Trophoblast cell (in vitro differentiated cells and primary cell): ENCODE data around the gene CCNF.

Experiments used
- DNase-seq, 2 donors: peaks; one replicate each; pipeline ENCODE4 v3.0.0-alpha.2; 2016
- H2AFZ ChIP-seq: 2 replicates; pipeline ENCODE4 v1.6.1; 2013; ENCODE audit warnings: low read length, moderate library complexity, mild to moderate bottlenecking; ENCODE audit not compliant: insufficient read depth, poor library complexity
- H2AK5ac ChIP-seq: 2 replicates; pipeline ENCODE4 v1.6.1; 2013; ENCODE audit warnings: mild to moderate bottlenecking, low read length
- H2BK120ac ChIP-seq: 2 replicates; pipeline ENCODE4 v1.6.1; 2013; ENCODE audit warnings: low read length, mild to moderate bottlenecking, moderate library complexity; ENCODE audit not compliant: insufficient read depth, poor library complexity
- H2BK12ac ChIP-seq: 2 replicates; pipeline ENCODE4 v1.6.1; 2013; ENCODE audit warnings: mild to moderate bottlenecking, low read length, moderate library complexity
- H2BK5ac ChIP-seq: 2 replicates; pipeline ENCODE4 v1.6.1; 2013; ENCODE audit warnings: low read length, low read depth, moderate library complexity, mild to moderate bottlenecking; ENCODE audit not compliant: poor library complexity
- H3K14ac ChIP-seq: 2 replicates; pipeline ENCODE4 v1.6.1; 2013; ENCODE audit warnings: mild to moderate bottlenecking, low read length
- H3K18ac ChIP-seq: 2 replicates; pipeline ENCODE4 v1.6.1; 2013; ENCODE audit warnings: mild to moderate bottlenecking, low read length
- H3K23ac ChIP-seq: 2 replicates; pipeline ENCODE4 v1.6.1; 2013; ENCODE audit warnings: low read length
- H3K27ac ChIP-seq: 2 replicates; pipeline ENCODE4 v1.5.1; 2013; ENCODE audit warnings: low read depth, mild to moderate bottlenecking, inconsistent platforms, low read length, moderate library complexity
- H3K27me3 ChIP-seq: 2 replicates; pipeline ENCODE4 v1.6.1; 2013; ENCODE audit warnings: inconsistent platforms, mild to moderate bottlenecking, low read length, moderate library complexity; ENCODE audit not compliant: insufficient read depth
- H3K36me3 ChIP-seq, 2 experiments: 1 replicate in 1 of 2; 2 replicates in 1 of 2; pipeline ENCODE4 v1.6.1; 2013; ENCODE audit warnings: low read length in 2 of 2, mild to moderate bottlenecking in 2 of 2, moderate library complexity in 1 of 2; ENCODE audit not compliant: insufficient read depth in 2 of 2, control insufficient read depth in 1 of 2
- H3K4ac ChIP-seq: 2 replicates; pipeline ENCODE4 v1.6.1; 2013; ENCODE audit warnings: low read depth, mild to moderate bottlenecking, low read length, moderate library complexity
- H3K4me1 ChIP-seq, 2 experiments: 1 replicate in 1 of 2; 2 replicates in 1 of 2; pipeline ENCODE4 v1.6.1; 2013; ENCODE audit warnings: low read length in 2 of 2, mild to moderate bottlenecking in 2 of 2, moderate library complexity in 1 of 2; ENCODE audit not compliant: insufficient read depth in 2 of 2, control insufficient read depth in 1 of 2
- H3K4me2 ChIP-seq: 2 replicates; pipeline ENCODE4 v1.6.1; 2013; ENCODE audit warnings: inconsistent platforms, mild to moderate bottlenecking, low read length, moderate library complexity
- H3K4me3 ChIP-seq: 2 replicates; pipeline ENCODE4 v1.5.1; 2013; ENCODE audit warnings: mild to moderate bottlenecking, low read depth, low read length, inconsistent platforms
- H3K79me1 ChIP-seq: one replicate; pipeline ENCODE4 v1.6.1; 2013; ENCODE audit warnings: low read length
- H3K79me2 ChIP-seq: 2 replicates; pipeline ENCODE4 v1.6.1; 2013; ENCODE audit warnings: low read length, mild to moderate bottlenecking; ENCODE audit not compliant: control insufficient read depth, insufficient read depth, poor library complexity
- H3K9ac ChIP-seq: 2 replicates; pipeline ENCODE4 v1.6.1; 2013; ENCODE audit warnings: mild to moderate bottlenecking, low read length
- H3K9me3 ChIP-seq: 2 replicates; pipeline ENCODE4 v1.6.1; 2013; ENCODE audit warnings: low read depth, mild to moderate bottlenecking, control low read depth, inconsistent platforms, low read length; ENCODE audit not compliant: insufficient read depth
- H4K12ac ChIP-seq: 2 replicates; pipeline ENCODE4 v1.6.1; 2013; ENCODE audit warnings: low read depth, mild to moderate bottlenecking, low read length, moderate library complexity
- H4K8ac ChIP-seq: 2 replicates; pipeline ENCODE4 v1.6.1; 2013; ENCODE audit warnings: low read depth, mild to moderate bottlenecking, low read length, moderate library complexity
- H4K91ac ChIP-seq: one replicate; pipeline ENCODE4 v1.6.1; 2013; ENCODE audit warnings: low read depth, mild to moderate bottlenecking, low read length, moderate library complexity
- WGBS: extraction: QIAGEN DNeasy Blood & Tissue Kit; methylation state at CpG from one replicate; pipeline ENCODE4 v1.1.7; 2013; ENCODE audit warnings: missing lambda C conversion rate; ENCODE audit not compliant: insufficient read length, insufficient coverage; ENCODE audit errors: extremely low coverage; 5-methylcytosine and 5-hydroxymethylcytosine counted together

Gene CCNF

DNA sequence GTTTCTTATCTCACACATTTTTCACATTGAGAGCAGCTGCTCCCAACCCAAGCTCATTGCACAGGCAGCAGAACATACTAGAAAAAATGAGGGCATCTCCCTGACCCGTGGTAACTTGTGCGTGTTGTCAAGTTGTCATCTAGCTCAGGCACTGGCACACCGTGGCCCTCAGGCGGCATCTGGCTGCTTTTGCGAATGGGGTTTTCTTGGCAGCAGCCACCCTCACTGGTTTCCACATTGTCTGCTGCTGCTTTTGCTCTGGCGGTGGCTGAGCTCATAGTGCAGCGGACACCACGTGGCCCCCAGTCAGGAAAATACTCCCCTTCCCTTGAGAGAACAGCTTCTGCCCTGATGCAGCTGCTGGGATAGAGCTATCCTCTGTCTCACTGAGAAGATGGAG lies 21.3 kb downstream of the CCNF start:
- Histone ChIP-seq H3K18ac (no peak overlapping the region), H3K36me3 (peaks cover 85 to 88% of the 10 kb centered on the region in 2 experiments), H3K9ac (no peak overlapping the region), H3K4me3 (no peak overlapping the region), H3K27ac (no peak overlapping the region), H2BK5ac (no peak overlapping the region), H3K79me1 (no peaks in the 10 kb centered on the region), H4K91ac (no peak overlapping the region), H3K4me1 (no peaks in the 10 kb centered on the region), H2AK5ac (no peak overlapping the region), H3K4ac (no peak overlapping the region), H4K12ac (no peak overlapping the region), H3K4me2 (no peak overlapping the region), H4K8ac (no peak overlapping the region), H3K14ac (no peak overlapping the region), H3K79me2 (no peaks in the 10 kb centered on the region), H2AFZ (no peak overlapping the region), H3K23ac (no peak overlapping the region), H3K27me3 (no peaks in the 10 kb centered on the region), H3K9me3 (peaks cover 2% of the 10 kb centered on the region), H2BK12ac (no peak overlapping the region), H2BK120ac (no peak overlapping the region)
- peak; percentile 88 to 90 for DNase-seq
- no CpG with 5 or more reads among the region's 8 CpGs for WGBS

DNA sequence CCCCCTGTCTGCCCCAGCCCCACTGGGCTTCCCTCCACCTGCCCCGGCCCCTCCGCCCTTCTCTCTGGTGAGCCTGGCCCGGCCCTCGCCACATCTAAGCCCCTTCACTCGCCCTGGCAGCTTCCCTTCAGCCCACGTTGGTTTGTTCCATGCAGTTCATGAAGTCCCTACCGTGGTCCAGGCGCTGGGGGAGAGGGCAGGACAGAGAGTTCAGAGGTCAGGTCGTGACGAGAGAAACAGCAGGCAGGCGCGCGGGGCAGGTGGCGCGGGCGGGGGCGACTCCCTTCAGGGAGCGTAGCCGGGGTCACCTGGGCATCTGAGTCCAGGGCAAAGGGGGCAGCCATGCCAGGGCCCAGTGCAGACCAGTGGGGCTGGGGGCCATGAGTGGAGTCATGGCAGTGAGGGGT lies 21.7 kb downstream of the CCNF start:
- no peak overlapping the region for H3K4me3 ChIP-seq
- WGBS, result no CpG with 5 or more reads among the region's 19 CpGs

DNA sequence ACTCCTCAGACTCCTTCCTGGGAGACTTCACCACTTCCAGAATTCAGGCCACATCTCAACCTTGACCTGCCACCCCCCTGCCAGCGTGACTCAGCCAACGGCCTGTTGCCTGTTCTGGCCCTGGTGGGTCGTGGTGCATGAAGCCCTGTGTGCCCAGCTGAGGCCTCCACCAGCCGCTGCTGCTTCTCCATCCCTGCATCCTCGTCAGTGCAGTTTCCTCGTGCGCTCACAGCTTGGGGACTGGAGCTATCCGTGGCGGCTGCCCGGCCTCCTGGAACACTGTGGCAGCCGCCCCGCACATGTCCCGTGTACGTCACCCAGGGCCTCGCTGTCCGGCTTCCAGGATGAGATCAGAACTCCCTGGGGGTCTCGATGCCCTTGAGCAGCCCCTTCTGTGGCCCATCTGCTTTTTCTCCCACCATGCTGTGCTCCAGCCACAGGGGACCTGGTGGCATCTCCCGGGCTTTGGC lies 22.6 kb downstream of the CCNF start:
- H2AFZ ChIP-seq, result no peak overlapping the region
- H4K91ac ChIP-seq, result no peak overlapping the region
- H3K27ac ChIP-seq, result no peak overlapping the region
- no peak overlapping the region for H3K4me3 ChIP-seq
- H3K4me1 ChIP-seq, result no peaks in the 10 kb centered on the region
- H4K12ac ChIP-seq, result no peak overlapping the region
- peaks cover 2% of the 10 kb centered on the region for H3K9me3 ChIP-seq
- peaks cover 86 to 88% of the 10 kb centered on the region in 2 experiments for H3K36me3 ChIP-seq
- no peak overlapping the region for H2BK120ac ChIP-seq
- no peak overlapping the region for H3K23ac ChIP-seq
- no peak overlapping the region for H2BK5ac ChIP-seq
- H3K9ac ChIP-seq, result no peak overlapping the region
- H2BK12ac ChIP-seq, result no peak overlapping the region
- WGBS, result no CpG with 5 or more reads among the region's 18 CpGs
- no peak overlapping the region for H2AK5ac ChIP-seq
- H3K4ac ChIP-seq, result no peak overlapping the region
- peak in 1 of 2 donors; percentile 25 for DNase-seq
- no peak overlapping the region for H3K4me2 ChIP-seq
- H3K14ac ChIP-seq, result no peak overlapping the region
- H3K79me1 ChIP-seq, result no peaks in the 10 kb centered on the region
- H4K8ac ChIP-seq, result no peak overlapping the region
- H3K27me3 ChIP-seq, result no peaks in the 10 kb centered on the region
- H3K18ac ChIP-seq, result no peak overlapping the region
- H3K79me2 ChIP-seq, result no peaks in the 10 kb centered on the region

More for the DNA sequence above, 21.7 kb downstream of the CCNF start:
- H3K14ac ChIP-seq, result no peak overlapping the region
- DNase-seq, result no peak
- no peak overlapping the region for H4K8ac ChIP-seq
- peaks cover 86 to 88% of the 10 kb centered on the region in 2 experiments for H3K36me3 ChIP-seq
- no peaks in the 10 kb centered on the region for H3K4me1 ChIP-seq
- no peaks in the 10 kb centered on the region for H3K79me2 ChIP-seq
- no peak overlapping the region for H3K4me2 ChIP-seq
- H3K27ac ChIP-seq, result no peak overlapping the region
- no peak overlapping the region for H2AFZ ChIP-seq
- H2BK12ac ChIP-seq, result no peak overlapping the region
- peaks cover 2% of the 10 kb centered on the region for H3K9me3 ChIP-seq
- no peak overlapping the region for H2BK120ac ChIP-seq
- no peak overlapping the region for H2BK5ac ChIP-seq
- H3K27me3 ChIP-seq, result no peaks in the 10 kb centered on the region
- no peak overlapping the region for H3K23ac ChIP-seq
- no peak overlapping the region for H3K18ac ChIP-seq
- no peak overlapping the region for H3K9ac ChIP-seq
- H4K12ac ChIP-seq, result no peak overlapping the region
- H3K4ac ChIP-seq, result no peak overlapping the region
- no peak overlapping the region for H2AK5ac ChIP-seq
- no peaks in the 10 kb centered on the region for H3K79me1 ChIP-seq
- H4K91ac ChIP-seq, result no peak overlapping the region

DNA sequence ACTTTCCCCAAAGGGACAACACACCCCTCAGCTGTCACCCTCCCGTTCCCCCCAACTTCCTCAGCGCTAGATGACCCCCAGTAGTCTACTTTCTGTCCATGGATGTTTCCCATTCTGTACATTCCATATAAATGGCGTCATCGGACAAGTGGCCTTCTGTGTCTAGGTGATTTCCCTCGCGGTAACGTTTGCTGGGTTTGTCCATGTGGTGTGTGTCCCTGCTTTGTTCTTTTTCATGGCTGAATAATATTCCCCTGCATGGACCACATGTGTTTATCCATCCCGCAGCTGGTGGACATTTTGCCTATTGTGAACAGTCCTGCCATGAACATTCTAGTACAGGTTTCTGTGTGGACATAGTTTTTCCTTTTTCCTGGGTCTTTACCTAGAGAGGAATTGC lies 23.4 kb downstream of the CCNF start:
- Histone ChIP-seq H3K27me3 (no peaks in the 10 kb centered on the region), H2AFZ (no peak overlapping the region), H3K9me3 (peaks cover 2% of the 10 kb centered on the region), H2BK120ac (no peak overlapping the region), H3K79me1 (no peaks in the 10 kb centered on the region), H3K23ac (no peak overlapping the region), H3K4ac (no peak overlapping the region), H3K79me2 (no peaks in the 10 kb centered on the region), H3K18ac (no peak overlapping the region), H4K12ac (no peak overlapping the region), H4K91ac (no peak overlapping the region), H2AK5ac (no peak overlapping the region), H2BK5ac (no peak overlapping the region), H3K27ac (no peak overlapping the region), H3K4me2 (no peak overlapping the region), H4K8ac (no peak overlapping the region), H3K4me3 (no peak overlapping the region), H3K4me1 (no peaks in the 10 kb centered on the region), H2BK12ac (no peak overlapping the region), H3K9ac (no peak overlapping the region), H3K36me3 (peaks cover 88 to 89% of the 10 kb centered on the region in 2 experiments), H3K14ac (no peak overlapping the region)
- no CpG with 5 or more reads among the region's 8 CpGs for WGBS
- DNase-seq, result peak; percentile 37 to 77
